ENCODE measurements around the gene CCDC171. TPM values are rescaled to one million over a fixed set of nuclear protein-coding genes. Genes with fewer than 3 reads are reported as not detected.
A peak's percentile ranks its signal among the peaks of the same experiment; 100 is the strongest.
"Not testable (repeated sequence)": the region's sequence is repeated elsewhere in the genome, so short reads cannot be mapped to it uniquely, and the experiment has no call there.

The CCDC171 gene
- total RNA-seq, 1 donor from 2014 or later, result 28.9 TPM

GRCh38 chr9:15549611-15550010, 3.2 kb upstream of the CCDC171 start:
- DNase-seq (ENCODE audit: low spot score in 2 of 2) (no peak), FAIRE-seq (no peak)

- FAIRE-seq, result no peak
- no peak for DNase-seq (ENCODE audit: low spot score in 2 of 2)
Observed at GRCh38 chr9:15553528-15553898, 670 bp downstream of the CCDC171 start.

- DNase-seq (ENCODE audit: low spot score in 2 of 2) (no peak), FAIRE-seq (no peak)
Observed at GRCh38 chr9:15570769-15571168, 17.9 kb downstream of the CCDC171 start.

GRCh38 chr9:15572200-15572770, 19.4 kb downstream of the CCDC171 start:
- DNase-seq (ENCODE audit: low spot score in 2 of 2) (no peak), FAIRE-seq (no peak)

GRCh38 chr9:15576350-15577050, 23.7 kb downstream of the CCDC171 start:
- no peak for DNase-seq (ENCODE audit: low spot score in 2 of 2)
- no peak for FAIRE-seq

GRCh38 chr9:15578714-15579113, 25.9 kb downstream of the CCDC171 start:
- no peak for FAIRE-seq

GRCh38 chr9:15584379-15584778, 31.5 kb downstream of the CCDC171 start:
- DNase-seq (ENCODE audit: low spot score in 2 of 2) (no peak), FAIRE-seq (no peak)

More at GRCh38 chr9:15578714-15579113, 25.9 kb downstream of the CCDC171 start:
- DNase-seq (ENCODE audit: low spot score in 2 of 2), result no peak

GRCh38 chr9:15592317-15592716, 39.5 kb downstream of the CCDC171 start:
- DNase-seq (ENCODE audit: low spot score in 2 of 2) (no peak), FAIRE-seq (no peak)

- not testable (repeated sequence) for DNase-seq (ENCODE audit: low spot score in 2 of 2); FAIRE-seq
Observed at GRCh38 chr9:15592940-15593339, 40.1 kb downstream of the CCDC171 start.

- FAIRE-seq; DNase-seq (ENCODE audit: low spot score in 2 of 2): not testable (repeated sequence)
Observed at GRCh38 chr9:15600666-15601330, 48.0 kb downstream of the CCDC171 start.

GRCh38 chr9:15606643-15607472, 54.0 kb downstream of the CCDC171 start:
- peak; percentile 8 to 36 for DNase-seq (ENCODE audit: low spot score in 2 of 2)
- FAIRE-seq, result peak; percentile 94

- DNase-seq (ENCODE audit: low spot score in 2 of 2) (no peak), FAIRE-seq (no peak)
Observed at GRCh38 chr9:15612962-15613361, 60.1 kb downstream of the CCDC171 start.

GRCh38 chr9:15617782-15618181, 64.9 kb downstream of the CCDC171 start:
- no peak for FAIRE-seq
- no peak for DNase-seq (ENCODE audit: low spot score in 2 of 2)

- FAIRE-seq (no peak), DNase-seq (ENCODE audit: low spot score in 2 of 2) (no peak)
Observed at GRCh38 chr9:15618540-15619331, 65.9 kb downstream of the CCDC171 start.

GRCh38 chr9:15622318-15622971, 69.6 kb downstream of the CCDC171 start:
- FAIRE-seq (no peak), DNase-seq (ENCODE audit: low spot score in 2 of 2) (peak in 1 of 2 donors; percentile 16)

GRCh38 chr9:15635752-15636151, 82.9 kb downstream of the CCDC171 start:
- DNase-seq (ENCODE audit: low spot score in 2 of 2) (no peak), FAIRE-seq (no peak)

GRCh38 chr9:15640121-15640520, 87.3 kb downstream of the CCDC171 start:
- no peak for FAIRE-seq

GRCh38 chr9:15641291-15641690, 88.4 kb downstream of the CCDC171 start:
- FAIRE-seq (no peak), DNase-seq (ENCODE audit: low spot score in 2 of 2) (no peak)

More at GRCh38 chr9:15640121-15640520, 87.3 kb downstream of the CCDC171 start:
- DNase-seq (ENCODE audit: low spot score in 2 of 2), result no peak

- peak in 1 of 2 donors; percentile 25 for DNase-seq (ENCODE audit: low spot score in 2 of 2)
- FAIRE-seq, result peak; percentile 79
Observed at GRCh38 chr9:15642369-15642962, 89.6 kb downstream of the CCDC171 start.

Data from frontal cortex (tissue), 4 donors.